ENCODE data around the gene OBP2B.
"Not testable (repeated sequence)": the region's sequence is repeated elsewhere in the genome, so short reads cannot be mapped to it uniquely, and the experiment has no call there.

OBP2B gene

DNA sequence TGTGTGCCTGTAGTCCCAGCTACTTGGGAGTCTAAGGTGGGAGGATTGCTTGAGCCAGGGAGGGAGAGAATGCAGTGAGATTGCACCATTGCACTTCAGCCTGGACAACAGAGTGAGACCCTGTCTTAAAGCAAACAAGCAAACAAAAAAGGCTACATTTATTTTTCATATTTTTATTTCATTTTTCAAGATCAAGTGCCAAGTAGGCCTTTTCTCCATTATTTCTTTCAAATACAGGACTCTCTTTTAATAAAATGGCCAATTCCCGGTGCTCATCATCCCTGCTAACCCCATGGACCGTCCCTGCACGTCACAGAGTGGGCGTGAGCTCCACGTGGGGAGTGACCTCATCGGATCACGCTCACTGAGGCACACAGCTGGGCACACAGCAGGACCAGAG, 36.0 kb downstream of the OBP2B start:
- DNase-seq (ENCODE audit: low read depth in 1 of 2, low spot score in 1 of 2), result no peak
- TF ChIP-seq JUND (IDR thresholded peaks at IDR 0.05; ENCODE audit: low read depth), result no peak
- in situ Hi-C loops (cut with HindIII; ENCODE audit: low pct_unique_long_range_greater_than_20kb, low sequenced_read_pairs), result no loop called here

DNA sequence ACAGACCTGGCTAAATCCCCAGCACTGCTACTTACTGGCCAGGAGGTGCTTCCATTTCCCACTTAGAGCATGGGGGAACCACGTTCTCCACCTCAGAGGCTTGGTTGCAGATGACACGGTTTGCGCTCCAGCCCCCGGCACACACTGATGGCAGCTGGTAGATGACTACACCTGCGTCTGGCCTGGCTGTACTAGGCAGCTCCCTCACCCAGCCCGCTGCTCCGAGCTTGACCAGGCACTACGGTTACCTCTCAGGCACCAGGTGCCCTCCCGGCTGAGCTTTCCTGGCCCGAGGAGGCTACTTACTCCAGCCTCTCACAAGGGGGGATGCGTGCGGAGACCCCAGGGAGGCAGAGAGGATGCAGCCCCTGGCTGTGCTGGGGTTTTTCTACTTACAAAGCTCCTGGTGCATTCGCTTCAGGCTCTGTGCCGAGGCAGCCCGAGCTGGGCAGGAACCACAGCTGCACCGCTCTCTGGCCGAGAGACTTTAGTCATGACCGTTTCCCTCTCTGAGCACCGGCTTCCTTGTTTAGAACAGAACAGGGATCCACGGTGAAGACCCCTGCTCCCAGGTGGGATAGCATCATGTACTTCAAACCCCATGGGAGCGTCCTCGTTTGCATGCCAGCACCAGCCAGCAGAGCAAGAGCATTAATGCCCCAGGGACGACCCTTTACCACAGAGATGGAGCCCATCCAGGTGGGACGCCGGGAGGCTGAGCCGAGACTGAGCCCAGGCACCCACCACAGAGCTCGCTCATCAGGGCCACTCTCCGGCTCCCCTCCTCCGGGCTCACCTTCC, 37.7 kb downstream of the OBP2B start:
- DNase-seq (ENCODE audit: low read depth in 1 of 2, low spot score in 1 of 2), result no peak
- no peak for TF ChIP-seq JUND (IDR thresholded peaks at IDR 0.05; ENCODE audit: low read depth)
- in situ Hi-C loops (cut with HindIII; ENCODE audit: low pct_unique_long_range_greater_than_20kb, low sequenced_read_pairs), result no loop called here

DNA sequence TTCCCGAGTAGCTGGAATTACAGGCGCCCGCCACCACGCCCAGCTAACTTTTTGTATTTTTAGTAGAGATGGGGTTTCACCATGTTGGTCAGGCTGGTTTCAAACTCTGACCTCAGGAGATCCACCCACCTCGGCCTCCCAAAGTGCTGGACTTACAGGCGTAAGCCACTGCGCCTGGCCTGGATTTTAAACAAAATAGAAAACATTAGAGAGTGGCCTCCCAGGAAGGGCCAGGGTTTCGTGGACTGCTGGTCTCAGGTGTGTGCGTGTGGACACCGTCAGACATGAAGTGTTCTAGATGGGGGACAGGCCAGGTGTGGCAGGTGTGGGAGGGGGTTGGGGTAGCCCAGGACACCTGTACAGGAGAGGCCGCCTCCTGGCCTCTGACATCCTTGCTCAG, 38.3 kb downstream of the OBP2B start:
- in situ Hi-C loops (cut with HindIII; ENCODE audit: low pct_unique_long_range_greater_than_20kb, low sequenced_read_pairs), result no loop called here
- no peak for DNase-seq (ENCODE audit: low read depth in 1 of 2, low spot score in 1 of 2)
- TF ChIP-seq JUND (IDR thresholded peaks at IDR 0.05; ENCODE audit: low read depth), result no peak

DNA sequence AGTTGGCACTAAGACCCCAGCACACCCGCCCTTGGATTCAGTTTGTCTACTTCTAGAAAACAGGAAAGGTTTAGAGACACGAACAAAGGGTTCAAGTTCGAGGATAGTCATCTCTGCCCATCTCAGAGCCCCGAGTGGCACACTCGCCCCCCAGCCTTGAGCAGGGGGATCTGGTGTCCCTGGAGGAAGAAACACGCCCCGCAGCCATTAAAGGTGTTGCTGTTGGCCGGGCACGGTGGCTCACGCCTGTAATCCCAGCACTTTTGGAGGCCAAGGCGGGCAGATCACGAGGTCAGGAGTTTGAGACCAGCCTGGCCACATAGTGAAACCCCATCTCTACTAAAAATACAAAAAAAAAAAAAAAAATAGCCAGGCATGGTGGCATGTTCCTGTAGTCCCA, 39.4 kb downstream of the OBP2B start:
- in situ Hi-C loops (cut with HindIII; ENCODE audit: low pct_unique_long_range_greater_than_20kb, low sequenced_read_pairs), result not testable (repeated sequence)

DNA sequence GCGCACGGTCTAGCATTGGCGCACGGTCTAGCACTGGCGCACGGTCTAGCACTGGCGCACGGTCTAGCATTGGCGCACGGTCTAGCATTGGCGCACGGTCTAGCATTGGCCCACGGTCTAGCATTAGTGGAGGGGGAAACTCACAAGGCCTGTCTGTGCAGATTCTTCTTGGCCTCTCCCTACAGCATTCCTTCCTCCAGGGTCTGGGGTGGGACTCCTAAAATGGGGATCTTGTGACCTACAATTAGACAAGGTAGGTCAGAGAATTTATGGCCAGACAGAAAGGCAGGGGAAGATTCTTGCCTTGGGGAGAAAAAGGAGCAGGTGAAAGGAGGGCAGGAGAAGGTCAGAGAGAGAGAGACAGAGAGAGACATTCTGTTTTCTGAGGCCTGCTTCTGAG, 39.9 kb downstream of the OBP2B start:
- TF ChIP-seq JUND (IDR thresholded peaks at IDR 0.05; ENCODE audit: low read depth), result no peak
- DNase-seq (ENCODE audit: low read depth in 1 of 2, low spot score in 1 of 2), result no peak
- in situ Hi-C loops (cut with HindIII; ENCODE audit: low pct_unique_long_range_greater_than_20kb, low sequenced_read_pairs), result no loop called here

More for the DNA sequence above, 39.4 kb downstream of the OBP2B start:
- not testable (repeated sequence) for DNase-seq (ENCODE audit: low read depth in 1 of 2, low spot score in 1 of 2)

DNA sequence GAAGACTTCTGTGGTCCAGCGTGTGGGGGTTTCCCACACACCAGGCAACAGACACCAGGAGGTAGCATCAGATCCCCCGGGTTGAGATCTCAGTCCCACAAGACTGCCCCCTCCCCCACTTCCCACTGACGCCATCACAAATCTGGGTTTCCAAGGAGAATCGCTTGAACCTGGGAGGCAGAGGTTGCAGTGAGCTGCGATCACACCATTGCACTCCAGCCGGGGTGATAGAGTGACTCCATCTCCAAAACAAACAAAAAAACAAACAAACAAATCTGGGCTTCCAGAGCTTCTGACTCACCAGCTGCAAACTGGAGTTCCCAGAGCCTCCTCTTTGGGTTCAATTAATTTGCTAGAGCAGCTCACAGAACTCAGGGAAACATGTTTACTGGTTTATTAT, 40.6 kb downstream of the OBP2B start:
- no peak for TF ChIP-seq JUND (IDR thresholded peaks at IDR 0.05; ENCODE audit: low read depth)
- DNase-seq (ENCODE audit: low read depth in 1 of 2, low spot score in 1 of 2), result no peak
- in situ Hi-C loops (cut with HindIII; ENCODE audit: low pct_unique_long_range_greater_than_20kb, low sequenced_read_pairs), result no loop called here

DNA sequence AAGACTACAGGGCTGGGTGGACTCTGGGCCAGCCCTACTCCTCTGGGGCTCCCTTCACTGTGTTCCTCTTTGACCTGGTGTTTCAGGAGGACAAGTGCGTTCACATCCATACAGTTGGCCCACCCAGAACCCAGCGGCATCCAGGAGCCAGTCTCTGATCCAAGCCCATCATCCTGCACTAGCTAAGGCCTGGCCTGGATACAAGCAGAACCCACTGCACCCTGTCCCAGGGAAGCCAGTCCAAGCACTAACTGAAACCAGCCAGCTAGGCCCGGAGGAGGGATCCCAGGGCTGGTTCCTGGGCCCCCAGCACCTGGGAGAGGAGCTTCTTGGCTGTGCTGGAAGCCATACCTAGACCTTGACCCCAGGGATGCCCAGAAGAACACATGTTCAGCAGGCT, 41.3 kb downstream of the OBP2B start:
- DNase-seq (ENCODE audit: low read depth in 1 of 2, low spot score in 1 of 2), result no peak
- in situ Hi-C loops (cut with HindIII; ENCODE audit: low pct_unique_long_range_greater_than_20kb, low sequenced_read_pairs), result no loop called here
- TF ChIP-seq JUND (IDR thresholded peaks at IDR 0.05; ENCODE audit: low read depth), result no peak

DNA sequence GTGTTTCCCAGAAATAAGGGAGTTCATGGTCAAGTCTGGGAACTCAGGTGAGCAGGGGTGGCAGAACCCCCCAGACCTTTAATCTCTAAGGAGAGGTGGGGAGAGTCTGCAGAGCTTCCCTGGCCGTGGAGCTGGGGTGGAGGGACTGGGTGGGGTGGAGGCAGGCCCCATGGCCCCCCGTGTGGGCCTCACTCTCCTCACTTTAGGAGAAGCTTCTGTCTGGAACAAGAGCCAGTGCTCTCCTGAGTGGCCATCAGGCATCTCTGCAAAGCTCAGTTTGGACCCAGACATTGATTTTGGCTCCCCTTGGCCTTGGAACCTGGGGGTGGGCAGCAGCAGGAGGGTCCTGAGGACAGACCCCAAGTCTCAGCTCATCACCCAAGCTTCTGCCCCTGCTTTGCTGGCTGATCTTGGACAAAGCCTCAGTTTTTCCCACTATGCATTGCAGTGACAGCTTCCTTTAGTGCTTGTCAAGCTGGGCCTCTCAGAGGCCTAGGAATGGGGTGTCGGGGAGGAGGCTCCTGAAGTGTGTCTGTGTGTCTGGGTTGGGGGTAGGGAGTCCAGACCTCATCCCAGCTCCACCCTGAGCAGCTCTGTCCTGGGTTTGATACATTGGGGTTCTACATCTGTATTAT, 41.8 kb downstream of the OBP2B start:
- DNase-seq (ENCODE audit: low read depth in 1 of 2, low spot score in 1 of 2), result no peak
- in situ Hi-C loops (cut with HindIII; ENCODE audit: low pct_unique_long_range_greater_than_20kb, low sequenced_read_pairs), result no loop called here

DNA sequence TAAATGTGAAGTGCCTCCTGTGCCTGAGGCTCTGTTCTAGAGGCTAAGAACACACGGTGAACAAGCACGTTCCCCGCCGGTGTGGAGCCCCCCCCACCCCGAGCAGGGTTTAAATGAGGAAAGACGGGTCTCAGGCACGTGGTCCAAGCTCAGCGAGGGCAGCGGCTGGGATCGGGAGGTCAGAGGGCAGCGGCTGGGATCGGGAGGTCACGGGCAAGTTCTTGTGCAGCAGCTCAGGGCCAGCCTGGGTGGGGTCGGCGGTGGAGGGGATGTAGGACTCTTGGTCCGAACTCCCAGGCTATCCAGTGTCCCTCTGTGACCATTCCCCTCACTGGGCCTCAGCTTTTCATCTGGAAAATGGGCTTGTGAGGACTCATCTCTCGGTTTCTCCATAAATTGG, 42.7 kb downstream of the OBP2B start:
- in situ Hi-C loops (cut with HindIII; ENCODE audit: low pct_unique_long_range_greater_than_20kb, low sequenced_read_pairs), result no loop called here
- no peak for TF ChIP-seq JUND (IDR thresholded peaks at IDR 0.05; ENCODE audit: low read depth)
- DNase-seq (ENCODE audit: low read depth in 1 of 2, low spot score in 1 of 2), result no peak

More for the DNA sequence above, 41.8 kb downstream of the OBP2B start:
- no peak for TF ChIP-seq JUND (IDR thresholded peaks at IDR 0.05; ENCODE audit: low read depth)

DNA sequence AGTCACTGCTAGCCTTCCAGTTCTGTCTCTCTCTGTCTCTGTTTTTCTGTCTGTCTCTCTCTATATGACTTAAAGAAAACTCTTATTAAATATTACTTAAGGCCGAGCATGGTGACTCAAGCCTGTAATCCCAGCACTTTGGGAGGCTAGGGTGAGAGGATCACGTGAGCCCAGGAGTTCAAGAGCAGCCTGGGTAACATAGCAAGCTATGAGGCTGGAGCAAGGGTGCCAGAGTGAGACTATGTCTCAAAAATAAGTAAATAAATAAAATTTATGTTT, 43.7 kb downstream of the OBP2B start:
- DNase-seq (ENCODE audit: low read depth in 1 of 2, low spot score in 1 of 2), result no peak
- in situ Hi-C loops (cut with HindIII; ENCODE audit: low pct_unique_long_range_greater_than_20kb, low sequenced_read_pairs), result no loop called here
- TF ChIP-seq JUND (IDR thresholded peaks at IDR 0.05; ENCODE audit: low read depth), result no peak

DNA sequence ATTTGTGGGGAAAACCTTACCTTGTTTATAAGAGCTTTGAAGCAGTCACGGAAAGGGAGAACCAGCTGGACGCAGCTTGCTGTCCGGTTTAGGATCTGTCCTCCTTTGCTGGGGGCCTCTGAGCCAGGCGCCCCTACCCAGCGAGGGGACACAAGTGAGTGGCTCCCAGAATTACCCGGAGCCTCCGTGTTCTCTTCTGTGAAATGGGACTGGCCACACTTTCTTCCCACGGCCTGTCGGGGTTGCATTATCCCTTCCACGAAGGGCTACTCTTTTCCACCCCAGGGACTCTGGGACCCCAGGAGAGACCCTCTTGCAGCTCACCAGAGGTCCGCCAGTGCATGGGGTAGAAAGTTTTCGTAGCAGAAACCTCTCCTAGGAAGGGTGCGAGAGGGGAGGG, 44.9 kb downstream of the OBP2B start:
- DNase-seq (ENCODE audit: low read depth in 1 of 2, low spot score in 1 of 2), result no peak
- no peak for TF ChIP-seq JUND (IDR thresholded peaks at IDR 0.05; ENCODE audit: low read depth)
- in situ Hi-C loops (cut with HindIII; ENCODE audit: low pct_unique_long_range_greater_than_20kb, low sequenced_read_pairs), result no loop called here

DNA sequence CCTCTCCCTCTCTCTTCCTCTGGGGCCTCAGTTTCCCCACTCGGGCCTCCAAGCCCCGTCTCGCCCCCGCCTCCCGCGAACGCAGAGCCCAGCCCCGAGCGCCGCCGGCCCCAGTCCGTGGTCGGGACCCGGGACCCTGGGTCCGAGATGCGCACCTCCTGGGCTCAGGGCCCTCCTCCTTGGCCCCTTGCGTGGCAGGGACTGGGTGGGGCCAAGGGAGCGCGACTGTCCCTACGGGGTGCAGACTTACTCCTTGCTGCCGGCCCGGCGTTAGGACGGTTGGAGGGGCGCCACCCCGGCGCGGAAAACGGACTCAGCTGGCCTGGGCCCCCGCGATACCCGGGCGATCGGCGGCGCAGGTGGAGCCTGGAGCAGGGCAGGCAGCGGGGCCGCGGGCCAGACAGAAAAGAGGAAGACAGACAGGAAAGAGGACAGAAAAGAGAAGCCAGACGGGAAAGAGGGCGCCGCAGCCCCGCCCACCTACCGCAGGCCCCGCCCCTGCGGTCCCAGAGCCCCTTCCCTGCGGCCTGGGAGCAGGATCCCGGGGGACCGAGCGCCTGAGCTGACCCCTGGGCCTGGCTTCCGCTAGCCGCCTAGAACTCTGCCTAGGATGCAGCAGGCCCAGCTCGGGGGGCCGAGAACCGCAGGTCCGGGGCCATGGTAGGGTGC, 45.4 kb downstream of the OBP2B start, which contains the start of gene GBGT1:
GBGT1 (minus strand) TSS at position 411 of the 669 bp plus-strand sequence. CDS start 1,502 bp downstream, outside the sequence.
- DNase-seq (ENCODE audit: low read depth in 1 of 2, low spot score in 1 of 2), result no peak
- no peak for TF ChIP-seq JUND (IDR thresholded peaks at IDR 0.05; ENCODE audit: low read depth)
- in situ Hi-C loops (cut with HindIII; ENCODE audit: low pct_unique_long_range_greater_than_20kb, low sequenced_read_pairs), result no loop called here

DNA sequence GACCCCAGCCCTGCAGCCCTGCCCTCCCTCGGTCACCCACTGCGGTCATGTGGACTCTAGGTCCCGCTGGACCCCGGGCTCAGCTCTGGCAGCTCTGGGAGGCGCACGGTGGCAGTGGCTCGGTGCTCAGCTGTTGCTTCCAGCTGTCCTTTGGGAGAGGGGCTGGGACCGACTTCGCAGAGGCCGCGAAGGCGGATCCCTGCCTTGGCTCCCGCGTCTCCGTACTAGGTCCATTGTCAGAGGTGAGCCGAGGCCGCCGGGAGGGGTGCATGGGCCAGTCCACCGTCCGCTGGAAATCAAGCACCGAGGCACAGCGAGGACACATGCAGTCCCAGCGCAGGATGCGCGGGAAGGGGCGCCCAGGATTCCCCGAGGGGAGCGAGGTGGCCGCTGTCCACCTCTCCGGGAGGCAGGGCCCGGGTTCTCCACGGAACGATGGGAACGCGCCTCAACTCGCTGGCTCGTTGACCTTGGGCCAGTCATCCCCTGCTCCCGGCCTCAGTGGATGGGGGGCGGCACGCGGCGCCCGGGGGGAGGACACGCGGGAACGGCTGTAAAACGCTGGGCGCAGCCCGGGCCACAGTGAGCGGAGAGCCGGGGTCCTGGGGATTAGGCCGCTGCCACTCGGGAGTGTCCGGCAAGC, 46.1 kb downstream of the OBP2B start:
- in situ Hi-C loops (cut with HindIII; ENCODE audit: low pct_unique_long_range_greater_than_20kb, low sequenced_read_pairs), result no loop called here
- DNase-seq (ENCODE audit: low read depth in 1 of 2, low spot score in 1 of 2), result no peak
- no peak for TF ChIP-seq JUND (IDR thresholded peaks at IDR 0.05; ENCODE audit: low read depth)

Data from T47D (cell line).